ENCODE measurements around the gene ELFN2. TPM values are rescaled to one million over a fixed set of nuclear protein-coding genes. Genes with fewer than 3 reads are reported as not detected.

Gene ELFN2
- total RNA-seq, 1 donor from 2014 or later = 0.09 TPM

- DNase-seq = peak; percentile 86
- Mint-ChIP-seq H3K27me3 (peaks cover 52% of the 10 kb centered on the region), H3K4me1 (peaks cover 26% of the 10 kb centered on the region), H3K36me3 (ENCODE audit: low read depth) (peaks cover 4% of the 10 kb centered on the region), H3K4me3 (peak overlapping the region; percentile 33), H3K9me3 (peaks cover 5% of the 10 kb centered on the region), H3K27ac (no peak overlapping the region)
- intact Hi-C loops (cut with micrococcal nuclease) = loop anchor here (2.0 to 5.0 kb wide), 2 partner anchors 92 to 112 kb away; no protein-coding TSS in a partner anchor
Observed at GRCh38 chr22:37428649-37429586, 1.6 kb upstream of the ELFN2 start.

DNA sequence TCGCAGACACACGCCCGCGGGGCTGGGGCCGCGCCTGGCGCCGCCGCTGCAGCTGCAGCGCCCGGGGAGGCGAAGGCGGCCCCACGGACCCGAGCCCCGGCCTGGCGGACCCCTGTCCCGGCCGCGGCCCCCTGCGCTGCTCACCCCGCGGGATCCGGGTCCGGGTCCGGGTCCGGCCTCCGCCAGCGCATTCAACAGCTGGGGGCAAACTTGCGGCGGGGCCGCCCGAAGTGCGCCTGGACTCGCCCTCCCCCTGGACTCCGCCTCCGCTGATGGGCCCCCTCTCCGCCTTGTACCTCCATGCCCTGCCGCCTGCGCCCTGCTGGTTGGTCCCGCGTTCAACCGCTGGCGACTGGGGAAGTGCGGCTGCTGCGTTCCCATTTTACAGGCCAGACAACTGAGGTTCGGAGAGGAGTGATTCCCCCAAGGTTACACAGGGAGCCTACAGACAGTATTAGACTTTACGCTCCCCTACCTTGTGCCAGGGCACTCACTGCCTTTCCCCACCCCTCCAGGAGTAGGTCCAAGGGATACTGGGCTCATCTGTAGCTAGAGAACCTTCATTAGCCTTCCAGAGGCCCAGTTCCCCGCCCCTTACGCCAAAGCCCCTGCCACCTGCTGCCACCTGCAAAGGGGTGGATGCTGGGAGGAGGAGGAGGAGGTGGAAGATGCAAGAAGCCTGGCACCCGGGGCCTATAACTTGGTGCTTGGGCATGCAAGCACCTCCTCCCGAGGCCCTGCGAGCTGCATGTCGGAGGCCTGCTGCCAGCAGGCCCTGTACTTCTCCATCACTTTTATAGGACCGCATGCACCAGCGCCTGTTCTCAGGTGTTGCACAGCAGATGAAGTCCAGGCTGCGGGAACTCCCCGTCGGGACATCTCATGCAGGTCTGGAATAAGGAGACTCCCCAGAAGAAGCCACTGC is 694 bp upstream of the ELFN2 start:
- H3K36me3 Mint-ChIP-seq (ENCODE audit: low read depth) = peaks cover 4% of the 10 kb centered on the region
- DNase-seq = no peak
- intact Hi-C loops (cut with micrococcal nuclease) = loop anchor here (2.0 to 5.0 kb wide), 2 partner anchors 91 to 111 kb away; no protein-coding TSS in a partner anchor
- no peak overlapping the region for H3K27ac Mint-ChIP-seq
- peak overlapping the region; percentile 59 for H3K4me3 Mint-ChIP-seq
- H3K4me1 Mint-ChIP-seq = peaks cover 26% of the 10 kb centered on the region
- H3K27me3 Mint-ChIP-seq = peaks cover 56% of the 10 kb centered on the region
- peaks cover 5% of the 10 kb centered on the region for H3K9me3 Mint-ChIP-seq

DNA sequence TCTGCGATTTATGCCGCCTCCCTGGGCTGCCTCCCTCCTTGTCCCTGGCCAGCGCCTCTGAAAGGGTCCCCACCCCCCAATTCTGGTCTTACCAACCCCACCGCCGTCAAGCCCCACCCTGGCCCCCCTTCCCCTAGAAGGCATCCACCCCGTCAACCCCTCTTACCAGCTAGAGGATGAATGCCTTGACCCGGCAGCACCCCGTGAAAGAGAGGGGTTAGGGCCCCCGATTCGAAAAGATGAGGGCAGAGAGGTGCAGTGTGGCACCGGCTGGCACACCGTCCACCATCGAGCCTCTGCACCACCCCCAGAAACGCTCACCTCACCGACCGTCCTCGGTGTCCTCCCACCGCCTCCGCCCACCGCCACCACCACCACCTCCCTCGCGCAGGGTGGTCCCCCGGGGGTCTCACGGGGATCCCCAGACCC is 559 bp downstream of the ELFN2 start:
- H3K36me3 Mint-ChIP-seq (ENCODE audit: low read depth) = no peaks in the 10 kb centered on the region
- H3K4me3 Mint-ChIP-seq = no peak overlapping the region
- no peak overlapping the region for H3K27ac Mint-ChIP-seq
- intact Hi-C loops (cut with micrococcal nuclease) = loop anchor here (5.0 kb wide), 1 partner anchor 89 kb away; no protein-coding TSS in a partner anchor
- DNase-seq = no peak
- H3K27me3 Mint-ChIP-seq = peaks cover 59% of the 10 kb centered on the region
- peaks cover 17% of the 10 kb centered on the region for H3K4me1 Mint-ChIP-seq
- no peaks in the 10 kb centered on the region for H3K9me3 Mint-ChIP-seq

DNA sequence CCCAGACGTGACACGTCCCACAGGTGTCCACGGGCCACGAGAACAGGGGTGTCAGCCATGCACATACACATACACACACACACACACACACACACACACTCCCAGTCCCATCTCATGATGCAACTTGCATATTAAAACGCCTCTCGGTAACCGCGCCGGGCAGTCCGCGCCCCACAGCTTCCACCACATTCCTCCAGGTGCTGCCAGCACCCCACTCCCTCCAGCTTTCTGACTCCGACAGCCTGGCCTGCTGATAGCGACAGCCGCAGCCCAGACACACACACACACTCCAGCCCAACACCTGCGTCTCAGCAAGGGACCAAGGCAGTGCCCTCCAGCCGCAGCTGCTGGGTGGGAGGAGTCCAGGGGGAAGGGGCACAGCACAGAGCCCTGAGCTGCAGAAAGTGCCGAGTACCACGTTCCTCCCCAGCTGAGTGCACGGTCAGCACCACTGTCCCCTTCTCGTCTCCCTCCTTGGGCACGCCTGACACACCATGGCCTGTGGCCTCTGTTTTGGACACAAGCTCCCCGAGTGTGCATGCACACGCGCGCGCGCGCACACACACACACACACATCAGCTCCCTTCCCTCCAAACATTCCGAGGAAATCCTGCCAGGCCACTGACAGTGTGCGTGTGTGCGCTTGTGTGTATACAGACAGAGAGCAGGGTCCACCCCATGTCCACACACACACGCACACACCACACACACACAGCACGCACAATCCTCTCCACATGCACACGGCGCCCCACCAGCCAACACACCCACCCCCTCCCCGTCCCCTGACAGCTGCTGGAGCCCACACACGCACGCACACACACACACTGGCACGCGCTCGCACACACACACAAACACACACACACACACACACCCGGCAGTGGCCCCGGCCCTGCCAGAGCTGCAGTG is 1.2 kb downstream of the ELFN2 start:
- no peak overlapping the region for H3K27ac Mint-ChIP-seq
- no peak for DNase-seq
- H3K4me3 Mint-ChIP-seq = no peak overlapping the region
- intact Hi-C loops (cut with micrococcal nuclease) = loop anchor here (5.0 kb wide), 1 partner anchor 89 kb away; no protein-coding TSS in a partner anchor
- H3K4me1 Mint-ChIP-seq = peaks cover 11% of the 10 kb centered on the region
- no peaks in the 10 kb centered on the region for H3K9me3 Mint-ChIP-seq
- H3K36me3 Mint-ChIP-seq (ENCODE audit: low read depth) = no peaks in the 10 kb centered on the region
- H3K27me3 Mint-ChIP-seq = peaks cover 65% of the 10 kb centered on the region

DNA sequence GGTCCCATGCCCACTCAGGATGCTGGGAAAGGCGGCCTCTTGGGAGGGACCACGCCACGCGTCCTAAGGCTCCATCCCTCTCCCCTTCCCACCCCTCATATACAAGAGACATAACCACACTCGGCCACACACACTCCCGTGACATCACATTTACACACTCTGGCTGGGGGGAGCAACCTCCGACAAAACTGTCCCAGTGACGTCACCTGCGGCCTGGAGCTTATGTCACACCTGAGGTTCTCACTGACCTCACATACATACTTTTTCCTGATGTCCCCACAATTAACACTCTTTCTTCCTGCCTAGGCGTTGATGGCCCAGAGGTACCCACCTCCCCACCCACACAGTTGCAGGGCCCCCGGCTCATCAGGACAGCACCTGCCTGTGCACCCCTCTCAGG is 1.9 kb downstream of the ELFN2 start:
- H3K27ac Mint-ChIP-seq = no peak overlapping the region
- H3K36me3 Mint-ChIP-seq (ENCODE audit: low read depth) = no peaks in the 10 kb centered on the region
- no peak overlapping the region for H3K4me3 Mint-ChIP-seq
- H3K4me1 Mint-ChIP-seq = peaks cover 10% of the 10 kb centered on the region
- DNase-seq = no peak
- no peaks in the 10 kb centered on the region for H3K9me3 Mint-ChIP-seq
- intact Hi-C loops (cut with micrococcal nuclease) = loop anchor here (5.0 kb wide), 1 partner anchor 88 kb away; no protein-coding TSS in a partner anchor
- peaks cover 69% of the 10 kb centered on the region for H3K27me3 Mint-ChIP-seq

- Mint-ChIP-seq H3K27me3 (peaks cover 73% of the 10 kb centered on the region), H3K9me3 (no peaks in the 10 kb centered on the region), H3K36me3 (ENCODE audit: low read depth) (no peaks in the 10 kb centered on the region), H3K4me3 (no peak overlapping the region), H3K27ac (no peak overlapping the region), H3K4me1 (peaks cover 12% of the 10 kb centered on the region)
- intact Hi-C loops (cut with micrococcal nuclease) = no loop called here
- no peak for DNase-seq
Observed at GRCh38 chr22:37423283-37423682, 4.0 kb downstream of the ELFN2 start.

GRCh38 chr22:37421468-37421877 is 5.8 kb downstream of the ELFN2 start:
- no peak for DNase-seq
- Mint-ChIP-seq H3K9me3 (no peaks in the 10 kb centered on the region), H3K27ac (no peak overlapping the region), H3K27me3 (peaks cover 77% of the 10 kb centered on the region), H3K4me3 (no peak overlapping the region), H3K4me1 (peaks cover 21% of the 10 kb centered on the region), H3K36me3 (ENCODE audit: low read depth) (no peaks in the 10 kb centered on the region)
- intact Hi-C loops (cut with micrococcal nuclease) = no loop called here

- Mint-ChIP-seq H3K36me3 (ENCODE audit: low read depth) (no peaks in the 10 kb centered on the region), H3K27me3 (peaks cover 76% of the 10 kb centered on the region), H3K4me1 (peaks cover 27% of the 10 kb centered on the region), H3K4me3 (peak overlapping the region; percentile 72), H3K9me3 (no peaks in the 10 kb centered on the region), H3K27ac (no peak overlapping the region)
- DNase-seq = no peak
- intact Hi-C loops (cut with micrococcal nuclease) = no loop called here
Observed at GRCh38 chr22:37420686-37421467, 6.4 kb downstream of the ELFN2 start.

GRCh38 chr22:37419969-37420685 is 7.2 kb downstream of the ELFN2 start:
- H3K27me3 Mint-ChIP-seq = peaks cover 69% of the 10 kb centered on the region
- no peaks in the 10 kb centered on the region for H3K9me3 Mint-ChIP-seq
- H3K27ac Mint-ChIP-seq = no peak overlapping the region
- H3K4me1 Mint-ChIP-seq = peaks cover 27% of the 10 kb centered on the region
- no peaks in the 10 kb centered on the region for H3K36me3 Mint-ChIP-seq (ENCODE audit: low read depth)
- peak; percentile 80 for DNase-seq
- peak overlapping the region; percentile 74 for H3K4me3 Mint-ChIP-seq
- intact Hi-C loops (cut with micrococcal nuclease) = loop anchor here (5.0 kb wide), 1 partner anchor 37 kb away; no protein-coding TSS in a partner anchor

GRCh38 chr22:37419370-37419968 is 7.8 kb downstream of the ELFN2 start:
- Mint-ChIP-seq H3K4me1 (peaks cover 27% of the 10 kb centered on the region), H3K36me3 (ENCODE audit: low read depth) (no peaks in the 10 kb centered on the region)
- intact Hi-C loops (cut with micrococcal nuclease) = loop anchor here (5.0 kb wide), 1 partner anchor 38 kb away; no protein-coding TSS in a partner anchor

GRCh38 chr22:37418627-37419369 is 8.5 kb downstream of the ELFN2 start:
- no peaks in the 10 kb centered on the region for H3K36me3 Mint-ChIP-seq (ENCODE audit: low read depth)
- no peak for DNase-seq
- H3K9me3 Mint-ChIP-seq = no peaks in the 10 kb centered on the region
- intact Hi-C loops (cut with micrococcal nuclease) = loop anchor here (5.0 kb wide), 1 partner anchor 39 kb away; no protein-coding TSS in a partner anchor
- peaks cover 27% of the 10 kb centered on the region for H3K4me1 Mint-ChIP-seq
- H3K27me3 Mint-ChIP-seq = peaks cover 68% of the 10 kb centered on the region
- no peak overlapping the region for H3K27ac Mint-ChIP-seq
- peak overlapping the region; percentile 74 for H3K4me3 Mint-ChIP-seq

More at GRCh38 chr22:37419370-37419968, 7.8 kb downstream of the ELFN2 start:
- peak overlapping the region; percentile 74 for H3K4me3 Mint-ChIP-seq
- no peaks in the 10 kb centered on the region for H3K9me3 Mint-ChIP-seq
- H3K27me3 Mint-ChIP-seq = peaks cover 69% of the 10 kb centered on the region
- no peak overlapping the region for H3K27ac Mint-ChIP-seq
- DNase-seq = no peak

All from activated CD4-positive, alpha-beta T cell treated with anti-CD3 and anti-CD28 coated beads, Interleukin-2, amount 10 ng/mL, durations not matched to agents 24 days and 14 days (primary cell).